ENCODE data around the gene PSENEN. TPM values are rescaled to one million over a fixed set of nuclear protein-coding genes. Genes with fewer than 3 reads are reported as not detected.

Gene PSENEN
- total and polyA plus RNA-seq, 2 experiments from 2014 or later, result 39.1 to 106 TPM

DNA sequence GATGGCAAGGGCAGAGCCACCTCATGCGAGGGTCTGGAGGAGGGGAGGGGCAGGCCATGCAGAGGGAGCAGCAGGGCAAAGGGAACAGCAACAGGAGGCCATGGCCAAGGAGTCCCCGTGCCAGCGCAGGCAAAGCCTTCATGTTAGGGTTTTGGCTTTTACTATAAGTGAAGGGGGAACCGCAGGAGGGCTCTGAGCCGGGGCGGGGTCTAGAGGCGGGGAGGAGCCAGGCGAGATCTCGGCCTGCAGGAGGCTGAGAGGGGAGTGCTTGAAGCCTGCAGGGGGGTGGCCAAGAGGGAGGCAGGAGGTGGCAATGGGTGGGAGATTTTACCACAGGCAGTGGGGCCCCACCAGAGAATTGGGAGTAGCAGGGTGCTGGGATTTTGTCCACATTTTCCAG lies 36.2 kb downstream of the PSENEN start:
- TF ChIP-seq EZH2 (IDR thresholded peaks at IDR 0.05; ENCODE audit: borderline replicate concordance) (no peak), EZH2phosphoT487 (IDR thresholded peaks at IDR 0.05; ENCODE audit: low read depth, severe bottlenecking, unreplicated experiment) (no peak)
- TF ChIP-seq, protein P1, sequence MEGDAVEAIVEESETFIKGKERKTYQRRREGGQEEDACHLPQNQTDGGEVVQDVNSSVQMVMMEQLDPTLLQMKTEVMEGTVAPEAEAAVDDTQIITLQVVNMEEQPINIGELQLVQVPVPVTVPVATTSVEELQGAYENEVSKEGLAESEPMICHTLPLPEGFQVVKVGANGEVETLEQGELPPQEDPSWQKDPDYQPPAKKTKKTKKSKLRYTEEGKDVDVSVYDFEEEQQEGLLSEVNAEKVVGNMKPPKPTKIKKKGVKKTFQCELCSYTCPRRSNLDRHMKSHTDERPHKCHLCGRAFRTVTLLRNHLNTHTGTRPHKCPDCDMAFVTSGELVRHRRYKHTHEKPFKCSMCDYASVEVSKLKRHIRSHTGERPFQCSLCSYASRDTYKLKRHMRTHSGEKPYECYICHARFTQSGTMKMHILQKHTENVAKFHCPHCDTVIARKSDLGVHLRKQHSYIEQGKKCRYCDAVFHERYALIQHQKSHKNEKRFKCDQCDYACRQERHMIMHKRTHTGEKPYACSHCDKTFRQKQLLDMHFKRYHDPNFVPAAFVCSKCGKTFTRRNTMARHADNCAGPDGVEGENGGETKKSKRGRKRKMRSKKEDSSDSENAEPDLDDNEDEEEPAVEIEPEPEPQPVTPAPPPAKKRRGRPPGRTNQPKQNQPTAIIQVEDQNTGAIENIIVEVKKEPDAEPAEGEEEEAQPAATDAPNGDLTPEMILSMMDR (IDR thresholded peaks at IDR 0.05; ENCODE audit: poor library complexity), result no peak
- 85% methylated on average over 8 of the region's 9 CpGs for WGBS (ENCODE audit: low lambda C conversion rate, missing lambda C conversion rate)
- Histone ChIP-seq H3K9me3 (ENCODE audit: low read depth) (no peaks in the 10 kb centered on the region), H3K36me3 (replicated peaks; ENCODE audit: insufficient read depth, low read depth) (no peaks in the 10 kb centered on the region), H3K9me2 (replicated peaks; ENCODE audit: insufficient read depth) (no peaks in the 10 kb centered on the region), H2AFZ (no peak overlapping the region), H4K20me1 (ENCODE audit: insufficient read depth, poor library complexity, severe bottlenecking) (no peaks in the 10 kb centered on the region), H3K4me1 (ENCODE audit: insufficient read depth) (peaks cover 4% of the 10 kb centered on the region), H3K4me2 (no peak overlapping the region), H3K27me3 (no peaks in the 10 kb centered on the region), H3K4me3 (no peak overlapping the region), H3K79me2 (no peaks in the 10 kb centered on the region), H3K27ac (no peak overlapping the region)
- DNase-seq (ENCODE audit: low spot score), result no peak

DNA sequence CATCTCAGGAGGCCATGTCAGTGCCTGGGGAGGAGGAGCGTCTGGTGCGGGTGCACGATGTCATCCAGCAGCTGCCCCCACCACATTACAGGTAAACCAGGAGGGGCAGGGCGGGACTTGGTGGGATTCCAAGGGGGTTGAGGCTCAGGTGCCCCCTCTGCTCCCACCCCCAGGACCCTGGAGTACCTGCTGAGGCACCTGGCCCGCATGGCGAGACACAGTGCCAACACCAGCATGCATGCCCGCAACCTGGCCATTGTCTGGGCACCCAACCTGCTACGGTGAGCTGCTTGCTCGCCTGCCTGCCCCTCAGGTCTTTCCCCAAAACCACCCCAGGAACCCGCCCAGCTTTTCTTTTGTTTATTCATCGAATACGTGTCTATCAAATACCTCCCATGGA lies 37.1 kb downstream of the PSENEN start:
- Histone ChIP-seq H3K79me2 (no peaks in the 10 kb centered on the region), H3K27ac (no peak overlapping the region), H2AFZ (no peak overlapping the region), H4K20me1 (ENCODE audit: insufficient read depth, poor library complexity, severe bottlenecking) (no peaks in the 10 kb centered on the region), H3K4me1 (ENCODE audit: insufficient read depth) (no peaks in the 10 kb centered on the region), H3K4me3 (no peak overlapping the region), H3K36me3 (replicated peaks; ENCODE audit: insufficient read depth, low read depth) (no peaks in the 10 kb centered on the region), H3K9me2 (replicated peaks; ENCODE audit: insufficient read depth) (no peaks in the 10 kb centered on the region), H3K4me2 (no peak overlapping the region), H3K9me3 (ENCODE audit: low read depth) (no peaks in the 10 kb centered on the region), H3K27me3 (no peaks in the 10 kb centered on the region)
- WGBS (ENCODE audit: low lambda C conversion rate, missing lambda C conversion rate), result 98% methylated on average over 12 of the region's 12 CpGs
- TF ChIP-seq EZH2phosphoT487 (IDR thresholded peaks at IDR 0.05; ENCODE audit: low read depth, severe bottlenecking, unreplicated experiment) (no peak), EZH2 (IDR thresholded peaks at IDR 0.05; ENCODE audit: borderline replicate concordance) (no peak)
- TF ChIP-seq, protein P1 (IDR thresholded peaks at IDR 0.05; ENCODE audit: poor library complexity), result no peak
- no peak for DNase-seq (ENCODE audit: low spot score)

DNA sequence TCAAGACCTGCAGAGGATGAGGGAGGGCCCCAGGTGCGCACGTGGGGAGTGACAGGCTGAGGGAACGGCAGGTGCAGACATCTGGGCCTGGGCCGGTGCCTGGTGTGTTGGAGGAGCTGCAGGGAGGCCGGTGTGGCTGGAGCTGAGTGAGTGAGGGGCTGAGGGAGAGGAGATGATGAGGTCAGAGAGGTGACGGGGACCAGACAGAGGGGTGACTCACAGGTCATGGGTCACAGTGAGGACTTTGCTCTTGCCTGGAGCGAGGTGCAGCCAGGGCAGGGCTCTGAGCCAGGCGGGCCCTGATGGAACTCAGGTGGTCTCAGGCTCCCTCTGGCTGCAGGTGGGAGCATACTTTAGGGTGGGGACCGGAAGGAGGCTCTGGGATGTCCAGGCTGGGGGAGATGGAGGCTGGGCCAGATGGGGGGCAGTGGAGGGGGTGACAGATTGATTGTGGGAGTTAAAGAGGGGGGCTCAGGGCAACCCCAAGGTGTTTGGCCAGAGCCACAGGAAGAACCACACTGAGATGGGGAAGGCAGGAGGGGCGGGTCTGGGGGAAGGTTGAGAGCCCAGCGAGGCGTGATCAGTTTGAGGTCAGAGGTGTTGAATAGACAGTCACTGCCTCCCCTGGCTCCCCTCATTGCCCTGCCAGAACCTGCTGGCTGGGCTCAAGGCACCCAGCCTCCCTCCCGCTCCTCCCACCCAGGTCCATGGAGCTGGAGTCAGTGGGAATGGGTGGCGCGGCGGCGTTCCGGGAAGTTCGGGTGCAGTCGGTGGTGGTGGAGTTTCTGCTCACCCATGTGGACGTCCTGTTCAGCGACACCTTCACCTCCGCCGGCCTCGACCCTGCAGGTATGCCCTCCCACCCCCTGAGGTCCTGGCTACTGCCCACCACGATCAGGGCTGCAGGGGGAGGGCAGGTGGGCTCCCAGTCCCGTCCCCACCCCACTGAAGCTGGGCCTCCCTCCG lies 38.3 kb downstream of the PSENEN start:
- Histone ChIP-seq H3K4me1 (ENCODE audit: insufficient read depth) (no peaks in the 10 kb centered on the region), H2AFZ (no peak overlapping the region), H4K20me1 (ENCODE audit: insufficient read depth, poor library complexity, severe bottlenecking) (no peaks in the 10 kb centered on the region), H3K4me2 (peak overlapping the region; percentile 29), H3K27me3 (no peaks in the 10 kb centered on the region), H3K27ac (no peak overlapping the region), H3K36me3 (replicated peaks; ENCODE audit: insufficient read depth, low read depth) (no peaks in the 10 kb centered on the region), H3K9me2 (replicated peaks; ENCODE audit: insufficient read depth) (no peaks in the 10 kb centered on the region), H3K9me3 (ENCODE audit: low read depth) (no peaks in the 10 kb centered on the region), H3K79me2 (no peaks in the 10 kb centered on the region), H3K4me3 (no peak overlapping the region)
- DNase-seq (ENCODE audit: low spot score), result no peak
- TF ChIP-seq EZH2 (IDR thresholded peaks at IDR 0.05; ENCODE audit: borderline replicate concordance) (no peak), EZH2phosphoT487 (IDR thresholded peaks at IDR 0.05; ENCODE audit: low read depth, severe bottlenecking, unreplicated experiment) (no peak)
- TF ChIP-seq, protein P1 (IDR thresholded peaks at IDR 0.05; ENCODE audit: poor library complexity), result no peak
- 67% methylated on average over 15 of the region's 28 CpGs for WGBS (ENCODE audit: low lambda C conversion rate, missing lambda C conversion rate)
